Activated T-helper 1 cell treated with anti-CD3 and anti-CD28 coated beads, Interleukin-12 subunit alpha, Interleukin-12 subunit beta, Interleukin-2, Interleukin-4 antibody, amounts not matched to agents 30 ng/mL and 10 ng/mL and 1 ng/mL, durations not matched to agents 14 hours and 24 hours and 36 hours (primary cell): ENCODE measurements around the gene C1QL1. TPM values are rescaled to one million over a fixed set of nuclear protein-coding genes. Genes with fewer than 3 reads are reported as not detected.

Experiments
- DNase-seq: peaks from one replicate; pipeline ENCODE4 v3.0.0; 2021; ENCODE audit warnings: low spot score
- H3K27ac Mint-ChIP-seq: one replicate; pipeline ENCODE4 v1.8.0; 2021; ENCODE audit warnings: mild to moderate bottlenecking, mixed read lengths
- H3K27me3 Mint-ChIP-seq: one replicate; pipeline ENCODE4 v1.8.0; 2022; ENCODE audit warnings: mild to moderate bottlenecking, moderate library complexity, mixed read lengths; ENCODE audit not compliant: insufficient read depth
- H3K36me3 Mint-ChIP-seq: one replicate; pipeline ENCODE4 v1.8.0; 2021; ENCODE audit warnings: low read depth, mixed read lengths
- H3K4me1 Mint-ChIP-seq: one replicate; pipeline ENCODE4 v1.8.0; 2021; ENCODE audit warnings: low read depth, mixed read lengths
- H3K4me3 Mint-ChIP-seq: one replicate; pipeline ENCODE4 v1.8.0; 2021; ENCODE audit warnings: mild to moderate bottlenecking, moderate library complexity, mixed read lengths
- H3K9me3 Mint-ChIP-seq: one replicate; pipeline ENCODE4 v1.8.0; 2021; ENCODE audit warnings: mixed read lengths
- intact Hi-C: fragments of 100-400 bp; cut with micrococcal nuclease; formaldehyde crosslinking; loops from one replicate; pipeline ENCODE4 v1.15.1; 2024
- total RNA-seq: library from RNA; stranded (reverse); gene quantifications from 2 replicates; pipeline ENCODE4 v1.2.3, GENCODE V29; 2022

C1QL1 gene
- total RNA-seq, 1 donor from 2014 or later, result 0.39 TPM

- intact Hi-C loops, result no loop called here
- peak; percentile 43 for DNase-seq
- H3K27ac Mint-ChIP-seq, result no peak overlapping the region
- peaks cover 9% of the 10 kb centered on the region for H3K4me1 Mint-ChIP-seq
- H3K27me3 Mint-ChIP-seq, result peaks cover 21% of the 10 kb centered on the region
- H3K9me3 Mint-ChIP-seq, result no peaks in the 10 kb centered on the region
- H3K4me3 Mint-ChIP-seq, result peak overlapping the region; percentile 35
- peaks cover 2% of the 10 kb centered on the region for H3K36me3 Mint-ChIP-seq
Observed at GRCh38 chr17:44911133-44912001, 56.7 kb downstream of the C1QL1 start.

DNA sequence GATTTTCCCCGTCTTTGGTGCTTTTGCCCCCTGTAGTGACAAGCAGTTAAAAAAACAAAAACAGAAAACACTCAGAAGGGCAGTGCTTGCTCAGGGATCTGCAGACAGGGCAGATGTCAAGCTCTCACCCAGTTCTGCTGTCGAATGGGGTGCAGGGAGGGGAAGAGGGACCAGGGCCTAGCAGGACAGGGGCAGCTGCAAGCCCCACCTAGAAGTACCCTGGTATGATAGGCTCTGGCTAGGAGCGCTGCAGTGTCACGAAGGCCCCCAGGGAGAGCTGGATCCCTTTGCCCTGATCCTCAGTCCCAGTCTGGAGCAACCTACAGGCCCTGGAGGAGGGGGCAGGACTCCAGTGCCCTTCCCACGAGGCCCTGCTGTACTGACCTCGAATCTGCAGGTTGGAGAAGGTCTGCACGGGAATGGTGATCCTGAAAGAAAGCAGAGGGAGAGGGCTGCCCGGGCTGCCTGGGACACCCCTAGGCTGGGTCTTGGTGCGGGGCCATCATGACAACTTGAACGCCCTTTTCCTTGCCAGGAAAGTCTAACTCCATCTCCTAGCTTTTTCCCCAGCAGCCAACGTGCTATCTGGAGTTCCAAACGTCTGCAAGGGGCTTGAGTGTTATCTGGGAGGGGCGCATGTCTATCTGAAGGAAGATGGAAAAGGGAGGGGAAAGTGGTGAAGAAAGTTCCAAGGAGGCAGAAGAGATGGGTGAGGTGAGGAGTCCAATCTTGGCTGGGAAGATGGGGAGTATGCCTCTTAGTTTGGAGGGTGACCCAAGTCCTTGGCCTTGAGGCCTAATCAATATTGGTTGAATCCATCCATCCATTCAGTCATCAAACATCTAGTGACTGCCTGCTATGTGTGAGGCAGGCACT, 57.6 kb downstream of the C1QL1 start:
- no peak overlapping the region for H3K27ac Mint-ChIP-seq
- peak overlapping the region; percentile 35 for H3K4me3 Mint-ChIP-seq
- intact Hi-C loops, result no loop called here
- no peak for DNase-seq
- no peaks in the 10 kb centered on the region for H3K9me3 Mint-ChIP-seq
- peaks cover 9% of the 10 kb centered on the region for H3K4me1 Mint-ChIP-seq
- peaks cover 2% of the 10 kb centered on the region for H3K36me3 Mint-ChIP-seq
- H3K27me3 Mint-ChIP-seq, result peaks cover 19% of the 10 kb centered on the region

Other genes starting within 250 kb of the C1QL1 start
- 0.32 and 0.52 TPM in 2 replicates for gene ADAM11, start 209.3 kb downstream of the C1QL1 start, total RNA-seq
- 4.7 and 5.7 TPM in 2 replicates for gene GJC1, start 138.0 kb downstream of the C1QL1 start, total RNA-seq
- gene HIGD1B, start 120.4 kb downstream of the C1QL1 start, total RNA-seq, result not detected in 2 replicates
- gene EFTUD2, start 68.9 kb downstream of the C1QL1 start, total RNA-seq, result 206 and 219 TPM in 2 replicates
- gene GFAP, start 52.8 kb downstream of the C1QL1 start, total RNA-seq, result not detected in 2 replicates
- 41.4 and 42.8 TPM in 2 replicates for gene KIF18B, start 20.5 kb downstream of the C1QL1 start, total RNA-seq
- 24.0 and 24.9 TPM in 2 replicates for gene DCAKD, start 83.3 kb upstream of the C1QL1 start, total RNA-seq
- gene NMT1, start 93.0 kb upstream of the C1QL1 start, total RNA-seq, result 168 and 173 TPM in 2 replicates
- gene PLCD3, start 164.2 kb upstream of the C1QL1 start, total RNA-seq, result 2.4 and 4.3 TPM in 2 replicates
- 11.3 and 12.5 TPM in 2 replicates for gene ACBD4, start 167.4 kb upstream of the C1QL1 start, total RNA-seq
- gene HEXIM1, start 180.2 kb upstream of the C1QL1 start, total RNA-seq, result 65.9 and 67.9 TPM in 2 replicates
- gene HEXIM2, start 193.6 kb upstream of the C1QL1 start, total RNA-seq, result 6.7 and 7.1 TPM in 2 replicates